ENCODE measurements around the gene ZNF804A.

ZNF804A gene

DNA sequence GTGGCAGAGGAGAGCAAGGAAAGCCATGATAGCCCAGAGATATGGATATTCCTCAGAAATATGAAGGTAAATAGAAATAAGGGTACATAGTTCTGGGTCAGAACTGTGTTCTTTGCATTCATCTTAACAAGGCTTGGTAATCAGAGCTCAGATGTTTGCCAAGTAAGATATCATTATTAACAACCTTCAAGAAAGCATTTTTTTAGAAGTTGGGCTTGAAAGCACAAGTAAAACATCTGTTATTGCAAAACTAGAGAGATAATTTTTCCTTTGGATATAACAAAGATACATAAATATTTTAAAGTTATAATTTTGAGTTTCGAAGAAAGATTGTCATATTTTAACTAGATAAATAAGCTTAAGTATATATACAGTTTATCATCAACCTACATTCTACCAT, 171.4 kb downstream of the ZNF804A start:
- H3K4me3 ChIP-seq (ENCODE audit: low read depth, low read length): no peak overlapping the region
- TF ChIP-seq CTCF (IDR thresholded peaks at IDR 0.05; ENCODE audit: low read depth, low read length, missing control alignments): no peak
- DNase-seq (ENCODE audit: low read depth): no peak

DNA sequence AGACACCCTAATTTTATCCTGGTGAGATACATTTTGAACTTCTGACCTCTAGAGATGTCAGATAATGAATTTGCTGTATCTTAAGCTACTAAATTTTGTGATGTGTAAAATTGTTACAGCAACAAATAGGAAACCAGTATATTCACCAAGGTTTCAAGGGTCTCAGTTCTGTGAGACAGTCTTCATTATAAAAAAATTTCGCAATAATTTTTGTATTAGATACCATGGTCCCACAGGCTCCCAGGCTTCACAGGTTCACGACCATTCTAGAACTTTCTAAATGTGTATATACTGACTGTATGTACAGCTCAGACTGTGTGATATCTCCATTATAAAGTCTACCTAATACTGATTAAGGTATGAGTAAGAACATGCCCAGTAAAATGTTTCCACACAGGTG, 181.4 kb downstream of the ZNF804A start:
- TF ChIP-seq CTCF (IDR thresholded peaks at IDR 0.05; ENCODE audit: low read depth, low read length, missing control alignments): no peak
- no peak for DNase-seq (ENCODE audit: low read depth)
- H3K4me3 ChIP-seq (ENCODE audit: low read depth, low read length): no peak overlapping the region

DNA sequence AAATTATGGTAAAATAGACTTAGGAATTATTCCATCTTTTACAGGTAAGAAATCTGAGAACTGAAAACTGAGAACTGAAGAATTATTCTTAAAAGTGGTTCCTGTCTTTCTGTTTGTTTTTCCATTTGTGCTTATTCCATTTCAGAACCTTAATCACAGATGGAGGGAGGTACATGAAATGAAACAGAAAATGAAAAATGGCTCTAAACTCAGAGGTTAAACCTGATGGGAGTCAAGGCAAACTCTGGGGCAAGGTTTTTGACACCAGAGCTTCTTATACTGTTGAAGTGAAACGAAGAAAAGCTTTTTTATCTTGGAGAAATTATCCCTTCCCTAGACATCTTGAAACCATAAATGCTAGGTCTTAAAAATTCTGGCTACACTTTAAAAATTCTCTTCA, 182.1 kb downstream of the ZNF804A start:
- no peak overlapping the region for H3K4me3 ChIP-seq (ENCODE audit: low read depth, low read length)
- no peak for TF ChIP-seq CTCF (IDR thresholded peaks at IDR 0.05; ENCODE audit: low read depth, low read length, missing control alignments)
- no peak for DNase-seq (ENCODE audit: low read depth)

DNA sequence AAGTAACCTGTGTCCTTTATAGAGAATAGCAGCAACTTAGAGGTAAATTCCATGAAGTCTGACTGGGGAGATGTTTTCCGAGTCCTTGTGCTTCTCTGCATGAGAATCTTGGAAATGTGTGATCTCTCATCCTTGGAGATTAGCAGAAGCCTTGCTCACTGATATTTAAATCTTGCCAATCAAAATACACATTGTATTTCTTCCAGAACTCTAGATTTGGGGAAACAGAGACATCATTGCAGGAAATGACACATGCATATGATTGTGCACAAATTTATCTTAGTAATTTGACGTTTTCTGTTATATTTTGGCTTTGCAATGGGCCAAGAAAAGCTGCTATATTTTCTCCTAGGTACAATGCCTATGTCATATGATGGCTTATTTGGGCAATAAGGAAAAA, 182.6 kb downstream of the ZNF804A start:
- TF ChIP-seq CTCF (IDR thresholded peaks at IDR 0.05; ENCODE audit: low read depth, low read length, missing control alignments): no peak
- H3K4me3 ChIP-seq (ENCODE audit: low read depth, low read length): no peak overlapping the region
- no peak for DNase-seq (ENCODE audit: low read depth)

DNA sequence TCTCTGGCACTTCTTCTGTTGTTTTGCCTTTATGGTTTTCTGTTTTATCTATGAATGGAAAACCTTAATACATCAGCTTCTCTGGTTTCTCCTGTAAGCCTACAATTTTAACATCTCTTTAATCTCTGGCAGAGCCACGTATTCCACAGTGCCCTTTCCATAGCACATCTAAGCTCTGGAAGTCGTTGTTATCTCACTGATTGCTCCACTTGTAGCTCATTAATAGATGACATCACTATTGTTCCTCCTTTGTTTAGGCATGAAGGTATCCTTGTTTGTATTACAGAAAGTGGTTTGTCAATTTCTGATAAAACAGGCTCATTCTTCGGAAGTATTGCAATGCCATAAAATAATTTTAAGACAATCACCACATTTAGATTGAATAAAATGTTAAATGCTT, 185.2 kb downstream of the ZNF804A start:
- no peak for TF ChIP-seq CTCF (IDR thresholded peaks at IDR 0.05; ENCODE audit: low read depth, low read length, missing control alignments)
- no peak for DNase-seq (ENCODE audit: low read depth)
- H3K4me3 ChIP-seq (ENCODE audit: low read depth, low read length): no peak overlapping the region

DNA sequence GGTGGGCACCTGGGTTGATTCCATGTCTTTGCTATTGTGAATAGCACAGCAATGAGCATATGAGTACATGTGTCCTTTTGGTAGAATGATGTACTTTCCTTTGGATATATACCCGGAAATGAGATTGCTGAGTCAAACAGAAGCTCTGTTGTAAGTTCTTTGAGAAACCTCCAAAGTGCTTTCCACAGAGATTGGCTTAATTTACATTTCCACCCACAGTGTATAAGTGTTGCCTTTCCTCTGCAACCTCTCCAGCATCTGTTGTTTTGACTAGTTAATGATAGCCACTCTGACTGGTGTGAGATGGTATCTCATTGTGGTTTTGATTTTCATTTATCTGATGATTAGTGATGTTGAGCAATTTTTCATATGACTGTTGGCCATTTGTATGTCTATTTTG, 194.8 kb downstream of the ZNF804A start:
- no peak for TF ChIP-seq CTCF (IDR thresholded peaks at IDR 0.05; ENCODE audit: low read depth, low read length, missing control alignments)
- no peak overlapping the region for H3K4me3 ChIP-seq (ENCODE audit: low read depth, low read length)
- no peak for DNase-seq (ENCODE audit: low read depth)

- H3K4me3 ChIP-seq (ENCODE audit: low read depth, low read length): no peak overlapping the region
- TF ChIP-seq CTCF (IDR thresholded peaks at IDR 0.05; ENCODE audit: low read depth, low read length, missing control alignments): no peak
- DNase-seq (ENCODE audit: low read depth): no peak
Measured at GRCh38 chr2:184799379-184799778, 201.1 kb downstream of the ZNF804A start.

All from GM12864 (cell line).